Testis (tissue), 3 donors: ENCODE data around the gene FASN. TPM values are rescaled to one million over a fixed set of nuclear protein-coding genes. Genes with fewer than 3 reads are reported as not detected.

ENCODE experiments used
- DNase-seq: peaks from one replicate; pipeline ENCODE4 v3.0.0-alpha.2; 2019
- H3K27ac ChIP-seq, 2 donors: fragments of 200-600 bp; sonication (generic); one replicate each; pipeline ENCODE4 v1.5.1; 2019
- H3K27me3 ChIP-seq: fragments of 200-600 bp; sonication (generic); one replicate; pipeline ENCODE4 v1.5.1; 2019
- H3K36me3 ChIP-seq: fragments of 200-600 bp; sonication (generic); one replicate; pipeline ENCODE4 v1.5.1; 2017; ENCODE audit warnings: low read depth; ENCODE audit errors: missing control alignments
- H3K4me1 ChIP-seq: fragments of 200-600 bp; sonication (generic); one replicate; pipeline ENCODE4 v1.5.1; 2019
- H3K4me3 ChIP-seq, 2 donors: fragments of 200-600 bp; sonication (generic); one replicate each; pipeline ENCODE4 v1.5.1; 2017 to 2019
- H3K9me3 ChIP-seq: fragments of 200-600 bp; sonication (generic); one replicate; pipeline ENCODE4 v1.5.1; 2017
- POLR2A ChIP-seq: fragments of 450-650 bp; IDR thresholded peaks from one replicate; pipeline ENCODE4 v1.6.1; 2017; ENCODE audit warnings: antibody characterized with exemption, mild to moderate bottlenecking, moderate library complexity
- WGBS, 2 donors: methylation state at CpG; one replicate each; pipeline ENCODE4 v1.1.5; 2018; 5-methylcytosine and 5-hydroxymethylcytosine counted together
- intact Hi-C: fragments of 100-400 bp; cut with DNase I; formaldehyde crosslinking; loops from one replicate; pipeline ENCODE4 v1.15.1; 2023; ENCODE audit warnings: low total_unique reads
- polyA plus RNA-seq: library from polyadenylated mRNA; stranded (reverse); fragments of 350-450 nt; fragmentation: Illumina TruSeq; extraction: RNeasy Lipid Tissue Mini Kit (QIAGEN cat#74804); gene quantifications from one replicate; pipeline ENCODE4 v1.2.3, GENCODE V29; 2014; ENCODE audit warnings: low read depth, low replicate concordance; ENCODE audit not compliant: insufficient read depth
- total RNA-seq, 2 donors: library from RNA; depleted of rRNA; stranded (reverse); fragments of >200 nt; gene quantifications; one replicate each; pipeline ENCODE4 v1.2.3, GENCODE V29; 2016
- TF ChIP-seq, protein P1 (sequence below), 3 experiments: fragments of 450-650 bp in 2 of 3; fragments of 200-600 bp in 1 of 3; sonication (generic) in 1 of 3; IDR thresholded peaks; one replicate each; pipeline ENCODE4 v1.5.1; 2016 to 2019; ENCODE audit warnings: antibody characterized with exemption in 3 of 3, mild to moderate bottlenecking in 2 of 3, moderate library complexity in 1 of 3

Gene FASN
- total and polyA plus RNA-seq, 3 donors from 2014 or later = 47.6 to 93.0 (median 76.2) TPM

DNA sequence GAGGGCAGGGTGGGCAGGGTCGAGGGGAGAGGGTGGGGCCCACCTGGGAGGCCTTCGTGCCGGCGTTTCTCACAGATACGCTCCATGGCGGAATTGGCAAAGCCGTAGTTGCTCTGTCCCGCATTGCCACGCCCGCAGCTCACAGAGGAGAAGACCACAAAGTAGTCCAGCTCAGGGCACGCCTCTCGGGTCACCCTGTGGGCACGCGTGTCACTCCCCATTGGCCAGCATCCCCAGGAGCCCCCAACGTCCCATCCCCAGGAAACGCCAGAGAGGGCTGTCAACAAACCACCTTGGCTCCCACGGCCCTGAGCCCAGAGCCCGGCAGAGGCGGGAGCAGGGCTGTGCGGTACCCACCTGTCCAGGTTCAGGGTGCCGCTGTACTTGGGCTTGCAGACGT is 16.1 kb downstream of the FASN start:
- H3K27ac ChIP-seq = no peak overlapping the region
- H3K27me3 ChIP-seq = no peaks in the 10 kb centered on the region
- 92% methylated on average over 21 of the region's 22 CpGs; no CpG with 5 or more reads in 1 of the 2 donors for WGBS, 2 donors

DNA sequence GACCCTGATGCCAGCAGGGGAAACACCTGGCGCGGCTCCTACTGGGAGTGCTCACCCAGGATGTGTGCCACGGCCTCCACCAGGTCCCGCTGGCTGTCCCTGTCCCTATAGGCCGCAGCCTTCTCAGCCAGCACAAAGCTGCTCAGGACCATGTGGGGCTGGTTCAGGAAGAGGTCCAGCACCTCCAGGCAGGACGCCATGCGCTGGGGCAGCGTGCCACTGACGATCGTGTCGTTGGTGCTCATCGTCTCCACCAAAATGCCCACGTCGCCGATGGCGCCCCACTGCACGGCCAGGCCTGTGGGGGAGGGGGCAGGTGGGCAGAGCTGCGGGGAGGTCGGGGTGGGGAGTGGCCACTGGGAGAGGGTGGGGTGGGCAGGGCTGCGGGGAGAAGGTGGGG is 16.5 kb downstream of the FASN start:
- no peak overlapping the region for H3K4me3 ChIP-seq
- H3K4me1 ChIP-seq = peaks cover 19% of the 10 kb centered on the region
- 88 to 95% methylated on average over 4 to 18 of the region's 20 CpGs for whole genome bisulfite sequencing, 2 donors
- TF ChIP-seq, protein P1, sequence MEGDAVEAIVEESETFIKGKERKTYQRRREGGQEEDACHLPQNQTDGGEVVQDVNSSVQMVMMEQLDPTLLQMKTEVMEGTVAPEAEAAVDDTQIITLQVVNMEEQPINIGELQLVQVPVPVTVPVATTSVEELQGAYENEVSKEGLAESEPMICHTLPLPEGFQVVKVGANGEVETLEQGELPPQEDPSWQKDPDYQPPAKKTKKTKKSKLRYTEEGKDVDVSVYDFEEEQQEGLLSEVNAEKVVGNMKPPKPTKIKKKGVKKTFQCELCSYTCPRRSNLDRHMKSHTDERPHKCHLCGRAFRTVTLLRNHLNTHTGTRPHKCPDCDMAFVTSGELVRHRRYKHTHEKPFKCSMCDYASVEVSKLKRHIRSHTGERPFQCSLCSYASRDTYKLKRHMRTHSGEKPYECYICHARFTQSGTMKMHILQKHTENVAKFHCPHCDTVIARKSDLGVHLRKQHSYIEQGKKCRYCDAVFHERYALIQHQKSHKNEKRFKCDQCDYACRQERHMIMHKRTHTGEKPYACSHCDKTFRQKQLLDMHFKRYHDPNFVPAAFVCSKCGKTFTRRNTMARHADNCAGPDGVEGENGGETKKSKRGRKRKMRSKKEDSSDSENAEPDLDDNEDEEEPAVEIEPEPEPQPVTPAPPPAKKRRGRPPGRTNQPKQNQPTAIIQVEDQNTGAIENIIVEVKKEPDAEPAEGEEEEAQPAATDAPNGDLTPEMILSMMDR (IDR thresholded peaks at IDR 0.05) = no peak
- no peak for TF ChIP-seq POLR2A
- H3K27ac ChIP-seq = no peak overlapping the region
- H3K9me3 ChIP-seq = no peaks in the 10 kb centered on the region
- H3K27me3 ChIP-seq = no peaks in the 10 kb centered on the region
- DNase-seq = no peak
- no peaks in the 10 kb centered on the region for H3K36me3 ChIP-seq
- intact Hi-C loops = no loop called here

More for the DNA sequence above, 16.1 kb downstream of the FASN start:
- H3K4me1 ChIP-seq = peaks cover 15% of the 10 kb centered on the region
- H3K4me3 ChIP-seq = no peak overlapping the region
- H3K9me3 ChIP-seq = no peaks in the 10 kb centered on the region
- DNase-seq = no peak
- no peaks in the 10 kb centered on the region for H3K36me3 ChIP-seq
- TF ChIP-seq POLR2A = no peak
- TF ChIP-seq, protein P1 (IDR thresholded peaks at IDR 0.05) = no peak
- intact Hi-C loops = no loop called here

DNA sequence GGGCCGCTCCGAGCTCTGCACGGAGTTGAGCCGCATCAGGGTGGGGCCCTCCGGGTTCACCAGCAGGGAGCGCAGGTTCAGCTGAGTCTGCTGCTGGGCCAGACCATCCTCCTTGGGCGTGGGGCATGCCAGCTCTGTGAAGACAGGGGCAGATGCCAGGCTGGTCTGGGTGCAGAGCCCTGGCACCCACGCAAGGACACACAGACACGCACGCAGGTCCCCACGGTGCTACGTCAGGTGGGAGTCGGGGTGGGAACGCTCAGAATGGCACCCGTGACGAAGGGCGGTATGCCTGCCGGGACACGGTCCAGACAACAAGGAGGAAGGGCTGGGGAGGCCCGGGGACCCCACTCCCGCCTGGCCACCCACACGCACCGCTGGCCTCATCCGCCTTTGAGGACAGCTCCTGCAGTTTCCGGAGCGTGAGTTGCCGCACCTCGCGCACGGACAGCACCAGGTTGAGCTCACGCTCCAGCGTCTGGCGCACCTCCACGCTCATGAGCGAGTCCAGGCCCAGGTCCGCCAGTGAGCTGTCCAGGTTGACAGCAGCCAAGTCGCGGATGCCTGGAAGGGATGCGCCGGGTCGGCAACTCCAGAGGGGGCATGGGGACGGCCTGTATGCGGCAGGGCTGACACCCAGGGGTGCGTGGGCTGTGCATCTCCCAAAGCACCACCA is 17.1 kb downstream of the FASN start:
- Histone ChIP-seq H3K36me3 (no peaks in the 10 kb centered on the region), H3K4me3 (no peak overlapping the region), H3K27me3 (no peaks in the 10 kb centered on the region), H3K27ac (no peak overlapping the region), H3K4me1 (peaks cover 22% of the 10 kb centered on the region), H3K9me3 (no peaks in the 10 kb centered on the region)
- WGBS, 2 donors = 93 to 95% methylated on average over 30 to 41 of the region's 44 CpGs
- TF ChIP-seq, protein P1 (IDR thresholded peaks at IDR 0.05) = no peak
- TF ChIP-seq POLR2A = no peak
- no peak for DNase-seq
- intact Hi-C loops = no loop called here

DNA sequence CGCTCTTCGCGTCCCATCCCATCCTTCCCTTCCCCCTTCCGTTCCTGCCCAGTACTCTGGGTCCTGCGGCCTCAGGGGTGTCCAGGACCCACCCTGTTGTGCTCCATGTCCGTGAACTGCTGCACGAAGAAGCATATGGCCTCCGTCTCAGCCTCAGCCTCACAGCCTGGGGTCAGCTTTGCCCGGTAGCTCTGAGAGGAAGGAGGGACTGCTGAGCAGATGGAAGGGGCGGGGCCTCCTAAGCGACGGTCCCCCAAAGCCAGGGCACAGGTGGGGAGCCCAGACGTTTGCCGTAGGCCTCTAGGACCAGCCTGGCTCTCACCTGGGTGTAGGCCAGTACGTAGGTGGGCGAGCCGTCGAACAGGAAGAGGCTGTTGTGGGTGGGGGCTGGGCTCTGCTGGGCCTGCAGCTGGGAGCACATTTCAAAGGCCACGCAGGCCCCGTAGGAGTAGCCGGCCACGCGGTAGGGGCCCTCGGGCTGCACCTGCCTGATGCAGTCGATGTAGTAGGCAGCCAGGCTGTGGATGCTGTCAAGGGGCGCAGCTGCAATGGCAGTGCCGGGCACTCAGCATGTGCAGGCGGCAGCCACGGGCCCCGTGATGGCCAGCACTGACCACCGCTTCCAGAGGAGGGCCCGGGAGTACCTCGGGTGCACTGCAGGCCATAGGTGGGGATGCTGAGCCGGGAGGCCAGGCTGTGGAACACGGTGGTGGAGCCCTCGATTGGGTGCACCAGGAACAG is 17.8 kb downstream of the FASN start:
- H3K4me3 ChIP-seq = no peak overlapping the region
- no peak for DNase-seq
- TF ChIP-seq, protein P1 (IDR thresholded peaks at IDR 0.05) = no peak
- no peak for TF ChIP-seq POLR2A

More for the DNA sequence above, 17.8 kb downstream of the FASN start:
- no peaks in the 10 kb centered on the region for H3K36me3 ChIP-seq
- no peak overlapping the region for H3K27ac ChIP-seq
- peaks cover 22% of the 10 kb centered on the region for H3K4me1 ChIP-seq
- WGBS, 2 donors = 92 to 93% methylated on average over 23 to 36 of the region's 36 CpGs
- no peaks in the 10 kb centered on the region for H3K27me3 ChIP-seq
- intact Hi-C loops = no loop called here
- no peaks in the 10 kb centered on the region for H3K9me3 ChIP-seq
